A549 (cell line): ENCODE data around the gene ARSJ. TPM values are rescaled to one million over a fixed set of nuclear protein-coding genes. Genes with fewer than 3 reads are reported as not detected.
A peak's percentile ranks its signal among the peaks of the same experiment; 100 is the strongest.
"Not testable (repeated sequence)": the region's sequence is repeated elsewhere in the genome, so short reads cannot be mapped to it uniquely, and the experiment has no call there.

ENCODE experiments used
- ATAC-seq, 2 experiments: fragments of 200-7000 bp in 1 of 2; fragments of >200 bp in 1 of 2; cut with Nextera tagmentation in 1 of 2; cut with Tn5 transposase in 1 of 2; 3 replicates each; pipeline versions ENCODE4 v1.8.0 to v1.9.1; 2018 to 2020; ENCODE audit warnings: mild to moderate bottlenecking in 1 of 2, moderate library complexity in 1 of 2
- CTCF ChIA-PET: fragments of 300-600 bp; sonication (Branson Sonifier 250); formaldehyde crosslinking; extraction: SDS; loops from one replicate; lab custom pipeline; 2021; ENCODE audit warnings: antibody characterized with exemption, inconsistent platforms; lab: Yijun Ruan, JAX
- POLR2A ChIA-PET: fragments of 350-600 bp; formaldehyde crosslinking; extraction: SDS; loops from one replicate; lab custom pipeline; 2021; ENCODE audit warnings: antibody characterized with exemption, inconsistent platforms; lab: Yijun Ruan, JAX
- DNase-seq, 2 experiments: peaks; one replicate each; pipeline versions ENCODE4 v3.0.0 to v3.0.0-alpha.2; 2011 to 2016; ENCODE audit warnings: low read depth in 1 of 2, low spot score in 1 of 2
- FAIRE-seq: peaks from 2 replicates; lab custom pipeline; 2011; peaks lifted over from hg19 to GRCh38; lab: Jason Lieb, UNC
- H3K27ac ChIP-seq, 2 experiments: fragments of >200 bp; sonication (Bioruptor Twin); formaldehyde crosslinking; 3 replicates each; pipeline ENCODE4 v1.5.1; 2016 to 2017
- H3K4me1 ChIP-seq: fragments of >200 bp; sonication (Bioruptor Twin); formaldehyde crosslinking; 3 replicates; pipeline ENCODE4 v1.6.1; 2016
- H3K4me2 ChIP-seq: fragments of >200 bp; sonication (Bioruptor Twin); formaldehyde crosslinking; 3 replicates; pipeline ENCODE4 v1.6.1; 2016
- H3K4me3 ChIP-seq: fragments of >200 bp; sonication (Bioruptor Twin); formaldehyde crosslinking; 3 replicates; pipeline ENCODE4 v1.5.1; 2016
- H3K9me3 ChIP-seq: fragments of >200 bp; sonication (Bioruptor Twin); formaldehyde crosslinking; 3 replicates; pipeline ENCODE4 v1.6.1; 2016
- CEBPB ChIP-seq, 2 experiments: fragments of >200 bp in 1 of 2; sonication (Bioruptor Twin) in 1 of 2; formaldehyde crosslinking in 1 of 2; IDR thresholded peaks; 2 replicates each; pipeline ENCODE4 v1.6.1; 2012 to 2016
- FOSL2 ChIP-seq, 2 experiments: fragments of 450-650 bp in 1 of 2; fragments of >200 bp in 1 of 2; sonication (Bioruptor Twin) in 1 of 2; formaldehyde crosslinking; IDR thresholded peaks; 2 replicates each; pipeline versions ENCODE4 v1.5.0 to v1.6.1; 2016 to 2020; ENCODE audit warnings: mild to moderate bottlenecking in 1 of 2, moderate library complexity in 1 of 2
- FOXS1 ChIP-seq: fragments of 250-450 bp; sonication (Bioruptor Pico); IDR thresholded peaks from 2 replicates; pipeline ENCODE4 v1.5.0; 2020; ENCODE audit warnings: mild to moderate bottlenecking, moderate library complexity
- HOXB13 ChIP-seq: fragments of 250-450 bp; sonication (Bioruptor Pico); IDR thresholded peaks from 2 replicates; pipeline ENCODE4 v1.5.0; 2020; ENCODE audit warnings: low read depth, mild to moderate bottlenecking, moderate library complexity
- KDM5A ChIP-seq: fragments of 200-600 bp; sonication (generic); IDR thresholded peaks from 2 replicates; pipeline ENCODE4 v1.6.1; 2016; ENCODE audit warnings: antibody characterized with exemption, mild to moderate bottlenecking
- MAFK ChIP-seq: fragments of 450-650 bp; IDR thresholded peaks from 2 replicates; pipeline ENCODE4 v1.6.1; 2014; ENCODE audit not compliant: partially characterized antibody
- RARB ChIP-seq: fragments of 250-450 bp; sonication (Bioruptor Pico); IDR thresholded peaks from 2 replicates; pipeline ENCODE4 v1.8.0; 2021; ENCODE audit warnings: mild to moderate bottlenecking, moderate library complexity
- WGBS: methylation state at CpG from one replicate; pipeline ENCODE4 v1.1.6; 2017; ENCODE audit errors: missing lambda C conversion rate; 5-methylcytosine and 5-hydroxymethylcytosine counted together
- polyA plus RNA-seq, 4 experiments: library from polyadenylated mRNA; depleted of rRNA in 3 of 4; stranded (reverse); fragments of >200 nt; fragmentation: RNase III in 1 of 4; extraction: RNeasy Plus Mini Kit Qiagen cat#74134 plus additional on column Dnase treatment in 1 of 4; gene quantifications; 2 replicates in 3 of 4; 3 replicates in 1 of 4; pipeline ENCODE4 v1.2.3, GENCODE V29; 2011 to 2017
- TF ChIP-seq, protein P1 (sequence below): fragments of 250-450 bp; sonication (Bioruptor Pico); IDR thresholded peaks from 2 replicates; pipeline ENCODE4 v1.5.0; 2020; ENCODE audit warnings: low read depth, mild to moderate bottlenecking, moderate library complexity
- TF ChIP-seq, protein P2 (sequence below): fragments of >200 bp; sonication (Bioruptor Twin); formaldehyde crosslinking; IDR thresholded peaks from 3 replicates; pipeline ENCODE4 v1.5.1; 2016
- TF ChIP-seq, protein P3 (sequence below): fragments of >200 bp; sonication (Bioruptor Twin); formaldehyde crosslinking; IDR thresholded peaks from 2 replicates; pipeline ENCODE4 v1.6.1; 2016

Gene ARSJ
- polyA plus RNA-seq, 2 of the 4 experiments (the other 2 are of a cell fraction) = 3.0 to 8.6 TPM

DNA sequence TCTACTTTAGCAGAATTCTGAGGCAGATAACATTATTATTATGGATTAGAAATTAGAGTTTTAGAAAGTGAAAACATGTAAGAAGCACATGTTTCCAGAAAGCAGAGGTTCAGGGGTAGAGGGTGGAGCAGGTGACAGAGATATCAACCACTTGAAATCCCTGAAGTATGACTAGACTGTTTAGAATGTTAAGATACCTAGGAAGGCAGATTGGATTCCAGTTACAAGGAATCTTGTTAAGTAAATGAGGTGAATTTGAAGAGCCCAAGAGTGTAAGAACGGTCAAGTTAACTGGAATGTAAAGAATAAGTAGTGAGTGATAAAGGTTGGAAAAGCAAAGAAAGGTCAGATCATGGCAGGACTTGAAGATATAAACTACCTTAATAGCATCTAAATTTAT lies 37.6 kb downstream of the ARSJ start:
- H3K4me2 ChIP-seq = no peak overlapping the region
- ATAC-seq (no peak), FAIRE-seq (no peak)
- 67% methylated on average over 1 of the region's 1 CpG for WGBS
- no peaks in the 10 kb centered on the region for H3K4me1 ChIP-seq
- TF ChIP-seq FOXS1 (CRISPR knock-in tag) = no peak
- TF ChIP-seq RARB (CRISPR knock-in tag) = no peak
- TF ChIP-seq, protein P1, sequence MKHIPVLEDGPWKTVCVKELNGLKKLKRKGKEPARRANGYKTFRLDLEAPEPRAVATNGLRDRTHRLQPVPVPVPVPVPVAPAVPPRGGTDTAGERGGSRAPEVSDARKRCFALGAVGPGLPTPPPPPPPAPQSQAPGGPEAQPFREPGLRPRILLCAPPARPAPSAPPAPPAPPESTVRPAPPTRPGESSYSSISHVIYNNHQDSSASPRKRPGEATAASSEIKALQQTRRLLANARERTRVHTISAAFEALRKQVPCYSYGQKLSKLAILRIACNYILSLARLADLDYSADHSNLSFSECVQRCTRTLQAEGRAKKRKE = no peak
- TF ChIP-seq, protein P2, sequence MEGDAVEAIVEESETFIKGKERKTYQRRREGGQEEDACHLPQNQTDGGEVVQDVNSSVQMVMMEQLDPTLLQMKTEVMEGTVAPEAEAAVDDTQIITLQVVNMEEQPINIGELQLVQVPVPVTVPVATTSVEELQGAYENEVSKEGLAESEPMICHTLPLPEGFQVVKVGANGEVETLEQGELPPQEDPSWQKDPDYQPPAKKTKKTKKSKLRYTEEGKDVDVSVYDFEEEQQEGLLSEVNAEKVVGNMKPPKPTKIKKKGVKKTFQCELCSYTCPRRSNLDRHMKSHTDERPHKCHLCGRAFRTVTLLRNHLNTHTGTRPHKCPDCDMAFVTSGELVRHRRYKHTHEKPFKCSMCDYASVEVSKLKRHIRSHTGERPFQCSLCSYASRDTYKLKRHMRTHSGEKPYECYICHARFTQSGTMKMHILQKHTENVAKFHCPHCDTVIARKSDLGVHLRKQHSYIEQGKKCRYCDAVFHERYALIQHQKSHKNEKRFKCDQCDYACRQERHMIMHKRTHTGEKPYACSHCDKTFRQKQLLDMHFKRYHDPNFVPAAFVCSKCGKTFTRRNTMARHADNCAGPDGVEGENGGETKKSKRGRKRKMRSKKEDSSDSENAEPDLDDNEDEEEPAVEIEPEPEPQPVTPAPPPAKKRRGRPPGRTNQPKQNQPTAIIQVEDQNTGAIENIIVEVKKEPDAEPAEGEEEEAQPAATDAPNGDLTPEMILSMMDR = no peak
- TF ChIP-seq, protein P3, sequence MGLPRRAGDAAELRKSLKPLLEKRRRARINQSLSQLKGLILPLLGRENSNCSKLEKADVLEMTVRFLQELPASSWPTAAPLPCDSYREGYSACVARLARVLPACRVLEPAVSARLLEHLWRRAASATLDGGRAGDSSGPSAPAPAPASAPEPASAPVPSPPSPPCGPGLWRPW = no peak
- no peak for TF ChIP-seq KDM5A
- TF ChIP-seq, all 56 proteins: peak for 0
- Histone ChIP-seq H3K4me3 (no peak overlapping the region), H3K9me3 (no peaks in the 10 kb centered on the region), H3K27ac (no peak overlapping the region)
- POLR2A ChIA-PET = no interaction called here
- CTCF ChIA-PET = no interaction called here
- no peak for DNase-seq

DNA sequence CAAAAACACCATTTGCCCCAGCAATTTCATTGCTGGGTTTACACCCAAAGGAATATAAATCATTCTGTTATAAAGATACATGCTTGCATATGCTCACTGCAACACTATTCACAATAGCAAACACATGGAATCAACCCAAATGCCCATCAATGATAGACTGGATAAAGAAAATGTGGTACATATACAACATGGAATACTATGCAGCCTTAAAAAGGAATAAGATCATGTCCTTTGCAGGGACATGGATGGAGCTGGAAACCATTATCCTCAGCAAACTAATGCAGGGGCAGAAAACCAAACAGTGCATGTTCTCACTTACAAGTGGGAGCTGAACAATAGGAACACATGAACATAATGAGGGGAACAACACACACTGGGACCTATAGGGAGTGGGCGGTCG lies 39.3 kb downstream of the ARSJ start:
- H3K4me3 ChIP-seq, POLR2A ChIA-PET, H3K4me2 ChIP-seq, DNase-seq, H3K4me1 ChIP-seq, CTCF ChIA-PET, H3K27ac ChIP-seq, ATAC-seq, H3K9me3 ChIP-seq, FAIRE-seq: not testable (repeated sequence)
- 100% methylated on average over 2 of the region's 2 CpGs for WGBS

DNA sequence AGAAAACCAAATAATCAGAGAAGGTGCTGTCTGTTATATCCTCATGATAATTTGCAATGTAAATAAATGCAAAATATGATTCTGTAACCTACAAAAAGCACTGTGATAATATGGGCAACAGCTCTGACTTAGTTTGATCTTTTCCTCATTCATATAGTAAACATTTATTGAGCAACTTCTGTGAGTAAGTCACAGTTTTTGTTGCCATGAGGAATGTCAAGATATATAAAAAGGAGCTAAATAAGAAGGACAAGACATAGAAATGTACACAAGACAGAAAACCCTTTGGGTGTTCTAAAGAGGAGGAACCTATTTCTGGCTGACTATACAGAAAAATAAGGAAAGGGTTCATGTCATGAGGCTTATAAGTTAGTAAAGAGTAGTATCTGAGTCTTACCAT lies 44.3 kb downstream of the ARSJ start:
- no peak overlapping the region for H3K4me3 ChIP-seq
- DNase-seq (no peak), ATAC-seq (no peak), FAIRE-seq (no peak)
- H3K9me3 ChIP-seq = no peaks in the 10 kb centered on the region
- H3K4me1 ChIP-seq = no peaks in the 10 kb centered on the region
- ChIA-PET CTCF (no interaction called here), POLR2A (no interaction called here)
- no peak overlapping the region for H3K27ac ChIP-seq
- H3K4me2 ChIP-seq = no peak overlapping the region
- TF ChIP-seq FOXS1 (CRISPR knock-in tag) (no peak), FOSL2 (IDR thresholded peaks at IDR 0.05) (no peak), FOSL2 (CRISPR knock-in tag; IDR thresholded peaks at IDR 0.05) (no peak), HOXB13 (CRISPR knock-in tag) (no peak)

DNA sequence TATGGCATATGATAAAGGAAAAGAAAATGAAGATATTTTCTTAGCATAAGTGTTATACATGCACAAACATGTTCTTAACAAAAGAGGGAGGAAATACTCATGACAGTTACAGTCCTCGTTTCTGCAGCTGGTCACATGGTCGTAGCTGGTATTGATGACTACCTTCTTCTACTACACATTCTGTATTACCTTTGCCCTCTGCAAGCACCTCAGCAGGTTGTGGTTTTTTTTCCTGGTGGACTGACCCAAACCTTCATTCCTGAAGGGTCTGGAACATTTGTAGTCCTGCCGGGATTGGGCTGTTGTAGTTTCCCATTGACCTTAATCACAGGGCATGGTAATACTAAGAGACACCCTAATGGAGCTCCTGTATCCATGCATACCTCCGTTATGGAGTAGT lies 54.7 kb downstream of the ARSJ start:
- H3K27ac ChIP-seq, H3K4me3 ChIP-seq, CTCF ChIA-PET, FAIRE-seq, DNase-seq, ATAC-seq, POLR2A ChIA-PET, H3K4me2 ChIP-seq, H3K4me1 ChIP-seq, H3K9me3 ChIP-seq: not testable (repeated sequence)
- 94% methylated on average over 4 of the region's 4 CpGs for WGBS

DNA sequence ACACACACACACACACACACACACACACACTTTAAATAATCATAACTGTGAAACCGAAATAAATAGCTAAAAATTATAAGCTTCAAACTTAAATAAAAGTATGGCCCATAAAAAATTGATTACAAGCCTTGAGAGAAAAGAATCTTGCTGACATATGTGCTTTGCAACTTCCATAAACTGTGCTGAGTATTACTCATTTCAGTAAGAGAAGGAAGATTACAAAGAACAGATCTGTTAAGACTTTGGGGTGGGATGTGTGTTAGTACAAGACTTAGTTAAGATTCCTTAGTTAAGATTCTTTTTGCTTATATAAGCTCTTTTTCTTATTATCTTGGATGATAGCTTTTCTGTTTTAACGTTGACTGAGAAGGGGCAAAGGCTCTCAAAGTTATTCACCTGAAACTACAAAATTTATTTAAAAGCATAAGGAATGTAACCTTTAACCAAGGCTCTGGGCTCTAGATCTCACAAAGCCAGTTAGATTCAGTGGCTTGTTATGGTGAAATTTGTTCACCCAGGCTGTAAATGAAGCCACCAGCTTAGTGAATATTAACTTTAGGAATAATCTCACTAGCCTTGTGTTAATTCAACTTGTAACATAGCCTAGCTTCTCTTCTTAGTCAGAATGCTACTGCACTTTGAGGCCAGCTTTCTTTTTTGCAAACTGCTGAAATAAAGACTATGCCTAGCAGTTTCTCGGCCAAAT lies 58.2 kb downstream of the ARSJ start:
- no peak for FAIRE-seq
- peak; percentile 48 for TF ChIP-seq MAFK
- TF ChIP-seq CEBPB (IDR thresholded peaks at IDR 0.05) = no peak
- H3K4me3 ChIP-seq = no peak overlapping the region
- no peaks in the 10 kb centered on the region for H3K9me3 ChIP-seq
- DNase-seq = no peak
- WGBS = 65% methylated on average over 3 of the region's 3 CpGs
- peaks cover 6% of the 10 kb centered on the region; the same call in 2 of the 3 replicates for H3K4me1 ChIP-seq
- no peak for ATAC-seq
- ChIA-PET POLR2A (no interaction called here), CTCF (interaction anchor here (0.5 to 1.3 kb wide), 3 partner anchors 16 to 80 kb away, joined by 3 read pairs; no protein-coding TSS in a partner anchor)
- no peak overlapping the region for H3K4me2 ChIP-seq
- no peak overlapping the region for H3K27ac ChIP-seq
